Measurements from ENCODE around the gene PZP. TPM values are rescaled to one million over a fixed set of nuclear protein-coding genes. Genes with fewer than 3 reads are reported as not detected.

The PZP gene
- total and polyA plus RNA-seq, 11 donors = 0.08 to 1.1 (median 0.52) TPM; not detected in 1

- no peak for ATAC-seq
- DNase-seq = no peak
- Histone ChIP-seq H3K4me3 (peak overlapping the region in 8 of 12 donors; percentile 4 to 68 (median 61)), H3K9me3 (no peaks in the 10 kb centered on the region), H3K4me1 (peaks cover 0 to 59% (median 22%) of the 10 kb centered on the region in 12 donors), H3K27ac (peak overlapping the region in 2 of 12 donors; percentile 22 to 33), H3K27me3 (no peaks in the 10 kb centered on the region), H3K36me3 (peaks cover 0 to 71% (median 68%) of the 10 kb centered on the region in 9 donors)
- intact Hi-C loops (cut with DNase I) = loop anchor here in 3 of 10 donors (5.0 to 10.0 kb wide), 3 partner anchors 39 to 133 kb away; no protein-coding TSS in a partner anchor
- no peak for TF ChIP-seq CTCF (IDR thresholded peaks at IDR 0.05)
- no peak for TF ChIP-seq POLR2A (IDR thresholded peaks at IDR 0.05)
- WGBS, 4 donors = 76 to 90% (median 81%) methylated on average over 1 of the region's 1 CpG
Observed at GRCh38 chr12:9111525-9111924, 96.7 kb downstream of the PZP start.

GRCh38 chr12:9109737-9110491, 98.3 kb downstream of the PZP start:
- H3K4me1 ChIP-seq = peaks cover 0 to 59% (median 20%) of the 10 kb centered on the region in 12 donors
- 85 to 94% (median 93%) methylated on average over 3 of the region's 3 CpGs for WGBS, 4 donors
- H3K4me3 ChIP-seq = no peak overlapping the region

GRCh38 chr12:9109213-9109522, 99.0 kb downstream of the PZP start:
- H3K4me1 ChIP-seq = peaks cover 0 to 59% (median 20%) of the 10 kb centered on the region in 12 donors
- no peak for ATAC-seq
- no peaks in the 10 kb centered on the region for H3K9me3 ChIP-seq
- H3K4me3 ChIP-seq = no peak overlapping the region
- 37 to 67% (median 47%) methylated on average over 1 of the region's 1 CpG for WGBS, 4 donors
- intact Hi-C loops (cut with DNase I) = loop anchor here in 3 of 10 donors (2.0 to 5.0 kb wide), 2 partner anchors 32 to 42 kb away; no protein-coding TSS in a partner anchor
- TF ChIP-seq POLR2A (IDR thresholded peaks at IDR 0.05) (no peak), CTCF (IDR thresholded peaks at IDR 0.05) (no peak)
- DNase-seq = no peak
- no peaks in the 10 kb centered on the region for H3K27me3 ChIP-seq
- no peak overlapping the region for H3K27ac ChIP-seq
- peaks cover 0 to 94% (median 91%) of the 10 kb centered on the region in 9 donors for H3K36me3 ChIP-seq

More at GRCh38 chr12:9109737-9110491, 98.3 kb downstream of the PZP start:
- intact Hi-C loops (cut with DNase I) = loop anchor here in 4 of 10 donors (2.0 to 10.0 kb wide), 4 partner anchors 33 to 135 kb away; no protein-coding TSS in a partner anchor
- ATAC-seq (no peak), DNase-seq (no peak)
- no peaks in the 10 kb centered on the region for H3K27me3 ChIP-seq
- no peaks in the 10 kb centered on the region for H3K9me3 ChIP-seq
- TF ChIP-seq POLR2A (IDR thresholded peaks at IDR 0.05) = no peak
- no peak for TF ChIP-seq CTCF (IDR thresholded peaks at IDR 0.05)
- H3K36me3 ChIP-seq = peaks cover 0 to 87% (median 84%) of the 10 kb centered on the region in 9 donors
- H3K27ac ChIP-seq = no peak overlapping the region

DNA sequence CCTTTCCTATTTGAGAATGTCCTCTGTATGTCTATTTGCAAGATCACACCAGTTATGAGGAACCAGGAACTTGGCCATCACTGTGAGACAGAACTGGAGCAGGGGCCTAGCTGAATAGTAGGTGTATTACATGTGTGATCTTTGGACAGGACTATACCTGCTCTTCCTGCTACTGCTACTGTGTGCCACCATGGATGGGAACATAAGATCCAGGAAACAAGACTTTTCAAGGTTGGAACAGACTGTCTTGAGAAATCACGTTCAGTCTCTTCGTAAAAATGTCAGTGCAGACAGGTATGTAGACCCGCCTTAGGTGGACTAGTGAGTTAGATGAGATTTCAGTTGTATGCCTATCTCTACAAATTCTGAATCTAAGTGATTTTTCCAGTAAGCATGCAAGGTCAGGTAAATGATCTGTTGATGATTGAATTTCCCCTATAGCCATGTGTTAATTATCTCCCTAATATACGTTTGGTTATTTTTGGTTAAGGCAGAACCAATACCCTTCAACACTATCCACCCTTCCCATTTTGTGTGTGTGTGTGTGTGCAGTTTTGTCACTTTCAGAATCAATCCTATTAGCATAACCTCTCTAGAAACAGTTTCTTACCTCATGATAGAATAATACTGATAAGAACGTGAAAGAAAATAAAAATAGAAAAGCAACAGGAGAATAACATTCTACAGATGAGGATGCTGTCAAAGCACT, 99.5 kb downstream of the PZP start:
- TF ChIP-seq POLR2A (IDR thresholded peaks at IDR 0.05) (no peak), CTCF (IDR thresholded peaks at IDR 0.05) (no peak)
- 46 to 71% (median 55%) methylated on average over 5 of the region's 5 CpGs for WGBS, 4 donors
- H3K4me1 ChIP-seq = peaks cover 0 to 59% (median 20%) of the 10 kb centered on the region in 12 donors

More for the DNA sequence above, 99.5 kb downstream of the PZP start:
- Histone ChIP-seq H3K27me3 (no peaks in the 10 kb centered on the region), H3K9me3 (no peaks in the 10 kb centered on the region), H3K27ac (no peak overlapping the region), H3K36me3 (peaks cover 0 to 100% (median 96%) of the 10 kb centered on the region in 9 donors), H3K4me3 (no peak overlapping the region)
- ATAC-seq = peak in 1 of 4 donors; percentile 38
- no peak for DNase-seq
- intact Hi-C loops (cut with DNase I) = loop anchor here in 3 of 10 donors (2.0 to 5.0 kb wide), 2 partner anchors 32 to 41 kb away; no protein-coding TSS in a partner anchor
